Right cardiac atrium (tissue), 5 donors: Measurements from ENCODE around the gene FOXE3. TPM values are rescaled to one million over a fixed set of nuclear protein-coding genes. Genes with fewer than 3 reads are reported as not detected.

Experiments
- ATAC-seq, 2 donors: fragments of 200-7000 bp; cut with Tn5 transposase; one replicate each; pipeline versions ENCODE4 v1.8.0 to v1.9.1; 2020; ENCODE audit warnings: moderate library complexity in 2 of 2, mild to moderate bottlenecking in 1 of 2
- DNase-seq, 3 donors: peaks; one replicate each; pipeline ENCODE4 v3.0.0-alpha.2; 2020
- H3K27ac ChIP-seq: one replicate; pipeline ENCODE4 v1.5.1; 2013; ENCODE audit warnings: mild to moderate bottlenecking, low read length, control low read depth, moderate library complexity
- H3K27me3 ChIP-seq: one replicate; pipeline ENCODE4 v1.6.1; 2013; ENCODE audit not compliant: control insufficient read depth, insufficient read depth
- H3K4me1 ChIP-seq: one replicate; pipeline ENCODE4 v1.6.1; 2013; ENCODE audit warnings: low read length; ENCODE audit not compliant: control insufficient read depth, insufficient read depth
- H3K4me3 ChIP-seq: one replicate; pipeline ENCODE4 v1.5.1; 2013; ENCODE audit warnings: low read length, control low read depth
- H3K9me3 ChIP-seq: one replicate; pipeline ENCODE4 v1.6.1; 2013; ENCODE audit warnings: low read length; ENCODE audit not compliant: control insufficient read depth
- WGBS: extraction: QIAGEN DNeasy Blood & Tissue Kit; methylation state at CpG from one replicate; pipeline ENCODE4 v1.1.7; 2013; 5-methylcytosine and 5-hydroxymethylcytosine counted together
- intact Hi-C, 4 donors: fragments of 100-400 bp; cut with DNase I; formaldehyde crosslinking; loops; one replicate each; pipeline versions ENCODE4 v1.11.0 to v1.14.0; 2022 to 2023
- polyA plus RNA-seq: library from polyadenylated mRNA; stranded (reverse); fragments of 200-250 nt; gene quantifications from one replicate; pipeline ENCODE4 v1.2.3, GENCODE V29; 2013
- total RNA-seq, 4 donors: library from RNA; stranded (reverse); fragmentation: NEBNext Ultra II Directional; extraction: Animal tissue kit (Norgen Biotek cat#: 25700); gene quantifications; one replicate each; pipeline ENCODE4 v1.2.1, GENCODE V29; 2021
- donor health status: healthy with polysubstance abuse.
- donor health status: DM: no; HTN: yes; CAD: no.
- donor health status: DM: no; HTN: no; CAD: no.
- donor health status: DM: no; HTN: yes; CAD: no; lungs with severe emphysema.
- donor health status: DM: yes; HTN: yes; CAD: no.

Gene FOXE3
- total and polyA plus RNA-seq, 5 donors: not detected

DNA sequence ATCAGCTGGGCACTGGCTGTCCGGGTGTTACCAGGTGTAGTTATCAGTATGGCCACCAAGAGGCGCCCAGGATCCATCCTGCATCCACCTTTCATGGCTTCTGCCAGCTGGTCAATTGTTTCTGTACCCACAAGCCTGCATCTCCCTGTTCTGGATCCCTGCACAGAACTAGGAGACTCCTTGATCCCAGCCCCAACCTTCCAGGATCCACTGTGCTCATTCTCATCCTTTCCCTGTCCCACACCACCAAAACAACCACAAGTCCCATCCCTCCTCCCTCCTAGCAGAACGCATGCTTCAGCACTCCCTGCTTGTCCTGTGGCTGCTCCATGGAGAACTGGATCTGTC is 27.2 kb upstream of the FOXE3 start:
- Histone ChIP-seq H3K4me1 (no peaks in the 10 kb centered on the region), H3K27ac (no peak overlapping the region), H3K4me3 (no peak overlapping the region), H3K9me3 (no peaks in the 10 kb centered on the region), H3K27me3 (no peaks in the 10 kb centered on the region)
- DNase-seq (peak in 2 of 3 donors; percentile 41 to 79), ATAC-seq (peak; percentile 61 to 69)
- 26% methylated on average over 3 of the region's 3 CpGs for WGBS
- intact Hi-C loops: no loop called here

GRCh38 chr1:47389731-47390130 is 26.4 kb upstream of the FOXE3 start:
- DNase-seq: no peak
- no peak overlapping the region for H3K4me3 ChIP-seq
- H3K9me3 ChIP-seq: no peaks in the 10 kb centered on the region
- no peaks in the 10 kb centered on the region for H3K27me3 ChIP-seq
- intact Hi-C loops: no loop called here
- no peaks in the 10 kb centered on the region for H3K4me1 ChIP-seq
- H3K27ac ChIP-seq: no peak overlapping the region
- WGBS: 52% methylated on average over 2 of the region's 2 CpGs
- no peak for ATAC-seq

GRCh38 chr1:47390843-47391242 is 25.2 kb upstream of the FOXE3 start:
- Histone ChIP-seq H3K27ac (no peak overlapping the region), H3K9me3 (no peaks in the 10 kb centered on the region), H3K4me1 (no peaks in the 10 kb centered on the region), H3K4me3 (no peak overlapping the region), H3K27me3 (no peaks in the 10 kb centered on the region)
- DNase-seq (no peak), ATAC-seq (no peak)
- intact Hi-C loops: no loop called here
- 81% methylated on average over 2 of the region's 2 CpGs for WGBS

- Histone ChIP-seq H3K27ac (no peak overlapping the region), H3K4me1 (no peaks in the 10 kb centered on the region), H3K4me3 (no peak overlapping the region), H3K27me3 (no peaks in the 10 kb centered on the region), H3K9me3 (no peaks in the 10 kb centered on the region)
- ATAC-seq (no peak), DNase-seq (no peak)
- WGBS: 71% methylated on average over 5 of the region's 5 CpGs
- intact Hi-C loops: no loop called here
Measured at GRCh38 chr1:47393141-47393540, 22.9 kb upstream of the FOXE3 start.

GRCh38 chr1:47395433-47395832 is 20.7 kb upstream of the FOXE3 start:
- H3K4me1 ChIP-seq: no peaks in the 10 kb centered on the region
- 81% methylated on average over 3 of the region's 3 CpGs for WGBS
- H3K27me3 ChIP-seq: peaks cover 3% of the 10 kb centered on the region
- no peak overlapping the region for H3K27ac ChIP-seq
- ATAC-seq (no peak), DNase-seq (no peak)
- H3K9me3 ChIP-seq: no peaks in the 10 kb centered on the region
- no peak overlapping the region for H3K4me3 ChIP-seq
- intact Hi-C loops: no loop called here

DNA sequence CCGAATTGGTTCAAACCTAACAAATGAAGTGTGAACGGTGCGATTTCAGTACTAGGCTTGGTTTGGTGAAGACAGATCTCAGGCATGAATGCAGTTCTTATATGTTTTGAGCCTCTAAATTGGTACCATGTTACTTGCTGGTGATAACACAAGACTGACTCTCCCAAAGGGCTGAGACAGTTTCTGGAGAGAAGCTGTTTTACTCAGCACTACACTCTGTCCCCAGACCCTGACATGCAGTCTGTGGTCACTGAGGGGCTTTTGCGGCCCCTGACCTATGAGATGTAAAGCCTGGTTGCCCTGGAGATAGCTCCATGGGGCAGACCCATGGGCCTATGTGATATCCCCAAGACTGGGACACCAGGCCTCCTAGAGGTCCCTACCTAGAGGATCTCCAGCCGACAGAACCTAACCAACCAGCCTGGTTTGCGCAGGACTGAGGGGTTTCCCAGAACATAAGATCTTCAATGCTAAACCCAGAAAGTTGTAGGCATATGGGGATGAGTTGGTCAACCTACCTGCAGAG is 19.4 kb upstream of the FOXE3 start:
- DNase-seq (no peak), ATAC-seq (no peak)
- Histone ChIP-seq H3K27ac (no peak overlapping the region), H3K9me3 (no peaks in the 10 kb centered on the region), H3K4me1 (no peaks in the 10 kb centered on the region), H3K27me3 (peaks cover 3% of the 10 kb centered on the region), H3K4me3 (no peak overlapping the region)
- WGBS: 95% methylated on average over 6 of the region's 6 CpGs
- intact Hi-C loops: no loop called here

- Histone ChIP-seq H3K4me3 (no peak overlapping the region), H3K4me1 (no peaks in the 10 kb centered on the region), H3K27me3 (peaks cover 3% of the 10 kb centered on the region), H3K27ac (no peak overlapping the region), H3K9me3 (no peaks in the 10 kb centered on the region)
- DNase-seq: no peak
- 86% methylated on average over 4 of the region's 4 CpGs for WGBS
- no peak for ATAC-seq
- intact Hi-C loops: no loop called here
Measured at GRCh38 chr1:47399138-47399845, 16.8 kb upstream of the FOXE3 start.

- H3K9me3 ChIP-seq: no peaks in the 10 kb centered on the region
- 92% methylated on average over 4 of the region's 4 CpGs for WGBS
- peaks cover 3% of the 10 kb centered on the region for H3K27me3 ChIP-seq
- ATAC-seq (no peak), DNase-seq (no peak)
- H3K4me3 ChIP-seq: no peak overlapping the region
- no peak overlapping the region for H3K27ac ChIP-seq
- H3K4me1 ChIP-seq: no peaks in the 10 kb centered on the region
- intact Hi-C loops: no loop called here
Measured at GRCh38 chr1:47399846-47400155, 16.3 kb upstream of the FOXE3 start.

DNA sequence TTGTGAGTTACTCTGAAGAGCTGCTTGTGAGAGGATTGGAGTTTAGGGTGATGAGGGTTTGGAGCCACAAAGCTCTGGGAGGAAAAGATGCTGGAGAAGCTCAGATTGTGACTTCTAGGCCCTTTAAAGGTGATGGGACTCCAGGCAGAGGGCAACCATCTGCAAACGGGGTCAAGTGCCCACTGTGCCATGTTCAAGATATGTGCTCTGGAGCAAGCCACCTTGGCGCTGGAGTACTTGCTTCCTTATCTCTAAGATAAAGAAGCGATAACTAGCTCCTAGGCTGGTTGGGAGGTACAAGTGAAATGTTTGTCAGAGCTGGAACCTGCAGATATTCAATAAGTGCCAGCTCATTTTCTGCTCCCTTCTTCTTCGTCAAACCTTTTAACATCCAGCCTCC is 14.3 kb upstream of the FOXE3 start:
- 60% methylated on average over 4 of the region's 4 CpGs for WGBS
- DNase-seq (no peak), ATAC-seq (no peak)
- intact Hi-C loops: no loop called here
- no peaks in the 10 kb centered on the region for H3K4me1 ChIP-seq
- H3K27me3 ChIP-seq: peaks cover 3% of the 10 kb centered on the region
- no peaks in the 10 kb centered on the region for H3K9me3 ChIP-seq
- no peak overlapping the region for H3K4me3 ChIP-seq
- no peak overlapping the region for H3K27ac ChIP-seq

- peaks cover 3% of the 10 kb centered on the region for H3K27me3 ChIP-seq
- DNase-seq: no peak
- H3K9me3 ChIP-seq: no peaks in the 10 kb centered on the region
- intact Hi-C loops: no loop called here
- H3K4me1 ChIP-seq: no peaks in the 10 kb centered on the region
- no peak overlapping the region for H3K27ac ChIP-seq
- WGBS: 88% methylated on average over 4 of the region's 4 CpGs
- no peak for ATAC-seq
- H3K4me3 ChIP-seq: no peak overlapping the region
Measured at GRCh38 chr1:47402591-47402990, 13.5 kb upstream of the FOXE3 start.

- intact Hi-C loops: no loop called here
- Histone ChIP-seq H3K4me3 (no peak overlapping the region), H3K4me1 (no peaks in the 10 kb centered on the region), H3K9me3 (no peaks in the 10 kb centered on the region), H3K27me3 (peaks cover 3% of the 10 kb centered on the region), H3K27ac (no peak overlapping the region)
- 73% methylated on average over 4 of the region's 4 CpGs for WGBS
- ATAC-seq (no peak), DNase-seq (no peak)
Measured at GRCh38 chr1:47403321-47403910, 12.7 kb upstream of the FOXE3 start.

GRCh38 chr1:47405697-47406096 is 10.4 kb upstream of the FOXE3 start:
- Histone ChIP-seq H3K4me3 (no peak overlapping the region), H3K27ac (no peak overlapping the region), H3K4me1 (no peaks in the 10 kb centered on the region), H3K9me3 (no peaks in the 10 kb centered on the region), H3K27me3 (no peaks in the 10 kb centered on the region)
- intact Hi-C loops: no loop called here
- WGBS: 54% methylated on average over 5 of the region's 5 CpGs
- ATAC-seq (peak; percentile 48 to 63), DNase-seq (no peak)
